OCI-LY7 (cell line): Measurements from ENCODE around the gene TBC1D4. TPM values are rescaled to one million over a fixed set of nuclear protein-coding genes. Genes with fewer than 3 reads are reported as not detected.

Source experiments
- BruUV-seq: library from RNA; stranded (reverse); fragments of 400-500 nt; replicated peaks from 2 replicates; lab custom pipeline; 2021; lab: Mats Ljungman, UMichigan
- CTCF ChIA-PET: fragments of 300-600 bp; sonication (Branson Sonifier 250); formaldehyde crosslinking; loops from one replicate; lab custom pipeline; 2022; ENCODE audit warnings: antibody characterized with exemption; ENCODE audit not compliant: unreplicated experiment; lab: Charles Lee
- POLR2A ChIA-PET: fragments of 300-600 bp; sonication (Branson Sonifier 250); formaldehyde crosslinking; loops from one replicate; lab custom pipeline; 2022; ENCODE audit warnings: antibody characterized with exemption; lab: Charles Lee
- DNase-seq: peaks from one replicate; pipeline ENCODE4 v3.0.0-alpha.2; 2015; ENCODE audit warnings: low spot score
- H2AFZ ChIP-seq: fragments of 200-600 bp; sonication (generic), shearing (Covaris generic); 2 replicates; pipeline ENCODE4 v1.6.1; 2014; ENCODE audit warnings: mild to moderate bottlenecking, antibody characterized with exemption, low read length, moderate library complexity
- H3K27ac ChIP-seq: fragments of 200-600 bp; sonication (generic); 2 replicates; pipeline ENCODE4 v1.5.1; 2014; ENCODE audit warnings: mixed run types, low read depth, mild to moderate bottlenecking, moderate library complexity, low read length, inconsistent platforms; ENCODE audit not compliant: poor library complexity, severe bottlenecking
- H3K36me3 ChIP-seq: fragments of 200-600 bp; sonication (generic); 2 replicates; pipeline ENCODE4 v1.6.1; 2014; ENCODE audit warnings: mild to moderate bottlenecking, antibody characterized with exemption, low read length, moderate library complexity, mixed read lengths; ENCODE audit not compliant: insufficient read depth
- H3K4me1 ChIP-seq: fragments of 200-600 bp; sonication (generic); 2 replicates; pipeline ENCODE4 v1.5.1; 2014; ENCODE audit warnings: mild to moderate bottlenecking, low read length; ENCODE audit not compliant: insufficient read depth, poor library complexity, severe bottlenecking
- H3K4me2 ChIP-seq: fragments of 200-600 bp; sonication (generic); 2 replicates; pipeline ENCODE4 v1.6.1; 2014; ENCODE audit warnings: mild to moderate bottlenecking, low read length
- H3K4me3 ChIP-seq: fragments of 200-600 bp; sonication (generic); 2 replicates; pipeline ENCODE4 v1.5.1; 2014; ENCODE audit warnings: mild to moderate bottlenecking, low read depth, low read length; ENCODE audit not compliant: poor library complexity, severe bottlenecking
- H3K79me2 ChIP-seq: fragments of 200-600 bp; sonication (generic); 2 replicates; pipeline ENCODE4 v1.6.1; 2016; ENCODE audit warnings: low read depth, mild to moderate bottlenecking, low read length, moderate library complexity, mixed read lengths; ENCODE audit not compliant: insufficient read depth
- H3K9me2 ChIP-seq: fragments of 200-600 bp; sonication (generic); 2 replicates; pipeline ENCODE4 v1.6.1; 2016; ENCODE audit warnings: mild to moderate bottlenecking, low read length, mixed read lengths; ENCODE audit not compliant: insufficient read depth
- H3K9me3 ChIP-seq: fragments of 200-600 bp; sonication (generic); 2 replicates; pipeline ENCODE4 v1.6.1; 2014; ENCODE audit warnings: mild to moderate bottlenecking, mixed run types, low read length, mixed read lengths
- H4K20me1 ChIP-seq: fragments of 200-600 bp; sonication (generic); 2 replicates; pipeline ENCODE4 v1.6.1; 2014; ENCODE audit warnings: mild to moderate bottlenecking, antibody characterized with exemption, low read length, moderate library complexity, mixed read lengths; ENCODE audit not compliant: insufficient read depth
- EZH2phosphoT487 ChIP-seq: fragments of 200-600 bp; sonication (generic); IDR thresholded peaks from 2 replicates; pipeline ENCODE4 v1.6.1; 2018; ENCODE audit warnings: low read depth, borderline replicate concordance, mild to moderate bottlenecking, mixed run types, antibody characterized with exemption, low read length, moderate library complexity, mixed read lengths
- intact Hi-C: fragments of 100-400 bp; cut with micrococcal nuclease; formaldehyde crosslinking; loops from one replicate; pipeline ENCODE4 v1.10.0; 2022; ENCODE audit not compliant: unreplicated experiment
- total RNA-seq, 2 experiments: library from RNA; depleted of rRNA in 1 of 2; stranded (reverse); fragments of >200 nt in 1 of 2; shearing (Covaris generic) in 1 of 2; gene quantifications; 2 replicates each; pipeline ENCODE4 v1.2.3, GENCODE V29; 2014 to 2022
- TF ChIP-seq, protein P1 (sequence below): fragments of 200-600 bp; sonication (generic); conservative IDR thresholded peaks from 2 replicates; pipeline ENCODE4 v1.5.1; 2014; ENCODE audit warnings: mild to moderate bottlenecking, antibody characterized with exemption, low read length, moderate library complexity, mixed read lengths

TBC1D4 gene
- total RNA-seq, 2 experiments from 2014 or later, result 21.7 to 24.3 TPM

DNA sequence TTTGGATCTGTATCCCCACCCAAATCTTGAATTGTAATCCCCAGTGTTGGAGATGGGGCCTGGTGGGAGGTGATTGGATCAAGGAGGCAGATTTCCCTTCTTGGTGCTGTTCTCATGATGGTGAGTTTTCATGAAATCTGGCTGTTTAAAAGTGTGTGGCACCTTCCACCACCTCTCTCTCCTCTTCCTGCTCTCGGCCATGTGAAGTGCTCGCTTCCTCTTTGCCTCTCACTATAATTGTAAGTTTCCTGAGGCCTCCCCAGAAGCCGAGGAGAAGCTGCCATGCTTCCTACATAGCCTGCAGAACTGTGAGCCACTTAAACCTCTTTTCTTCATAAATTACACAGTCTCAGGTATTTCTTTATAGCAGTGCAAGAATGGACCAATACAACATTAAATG, 40.0 kb upstream of the TBC1D4 start:
- Histone ChIP-seq H3K79me2 (no peaks in the 10 kb centered on the region), H3K9me3 (0 out of 2 replicates have a peak, but pooled peaks cover 5% of the 10 kb centered on the region), H3K4me2 (no peak overlapping the region), H4K20me1 (no peaks in the 10 kb centered on the region), H3K4me3 (no peak overlapping the region), H2AFZ (no peak overlapping the region), H3K36me3 (peaks cover 17% of the 10 kb centered on the region), H3K9me2 (no peaks in the 10 kb centered on the region), H3K4me1 (no peaks in the 10 kb centered on the region), H3K27ac (no peak overlapping the region)
- POLR2A ChIA-PET, result no interaction called here
- no peak for DNase-seq
- CTCF ChIA-PET, result no interaction called here
- intact Hi-C loops, result no loop called here
- TF ChIP-seq EZH2phosphoT487, result no peak
- TF ChIP-seq, protein P1, sequence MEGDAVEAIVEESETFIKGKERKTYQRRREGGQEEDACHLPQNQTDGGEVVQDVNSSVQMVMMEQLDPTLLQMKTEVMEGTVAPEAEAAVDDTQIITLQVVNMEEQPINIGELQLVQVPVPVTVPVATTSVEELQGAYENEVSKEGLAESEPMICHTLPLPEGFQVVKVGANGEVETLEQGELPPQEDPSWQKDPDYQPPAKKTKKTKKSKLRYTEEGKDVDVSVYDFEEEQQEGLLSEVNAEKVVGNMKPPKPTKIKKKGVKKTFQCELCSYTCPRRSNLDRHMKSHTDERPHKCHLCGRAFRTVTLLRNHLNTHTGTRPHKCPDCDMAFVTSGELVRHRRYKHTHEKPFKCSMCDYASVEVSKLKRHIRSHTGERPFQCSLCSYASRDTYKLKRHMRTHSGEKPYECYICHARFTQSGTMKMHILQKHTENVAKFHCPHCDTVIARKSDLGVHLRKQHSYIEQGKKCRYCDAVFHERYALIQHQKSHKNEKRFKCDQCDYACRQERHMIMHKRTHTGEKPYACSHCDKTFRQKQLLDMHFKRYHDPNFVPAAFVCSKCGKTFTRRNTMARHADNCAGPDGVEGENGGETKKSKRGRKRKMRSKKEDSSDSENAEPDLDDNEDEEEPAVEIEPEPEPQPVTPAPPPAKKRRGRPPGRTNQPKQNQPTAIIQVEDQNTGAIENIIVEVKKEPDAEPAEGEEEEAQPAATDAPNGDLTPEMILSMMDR, result no peak
- no TSS peak for BruUV-seq

DNA sequence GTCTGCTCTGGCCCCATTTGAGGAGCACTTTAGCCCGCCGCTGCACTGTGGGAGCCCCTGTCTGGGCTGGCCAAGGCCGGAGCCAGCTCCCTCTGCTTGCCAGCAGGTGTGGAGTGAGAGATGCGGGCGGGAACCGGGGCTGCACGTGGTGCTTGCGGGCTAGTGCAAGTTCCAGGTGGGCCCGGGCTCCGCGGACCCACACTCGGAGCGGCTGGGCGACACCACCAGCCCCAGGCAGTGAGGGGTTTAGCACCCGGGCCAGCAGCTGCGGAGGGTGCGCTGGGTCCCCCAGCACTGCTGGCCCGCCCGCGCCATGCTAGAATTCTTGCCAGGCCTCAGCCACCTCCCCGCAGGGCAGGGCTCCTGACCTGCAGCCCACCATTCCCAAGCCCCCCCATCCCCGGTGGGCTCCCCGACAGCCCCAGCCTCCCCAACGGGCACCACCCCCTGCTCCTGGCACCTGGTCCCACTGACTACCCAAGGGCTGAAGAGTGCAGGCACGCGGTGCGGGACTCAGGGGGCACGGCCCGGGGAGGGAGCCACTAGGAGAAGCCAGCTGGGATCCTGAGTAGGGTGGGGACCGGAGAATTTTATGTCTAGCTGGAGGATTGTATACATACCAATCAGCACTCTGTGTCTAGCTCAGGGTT, 36.6 kb upstream of the TBC1D4 start:
- Histone ChIP-seq H3K36me3 (no peaks in the 10 kb centered on the region), H3K27ac (no peak overlapping the region), H4K20me1 (no peaks in the 10 kb centered on the region), H3K79me2 (no peaks in the 10 kb centered on the region), H3K9me3 (0 out of 2 replicates have a peak, but pooled peaks cover 12% of the 10 kb centered on the region), H3K9me2 (no peaks in the 10 kb centered on the region), H2AFZ (no peak overlapping the region), H3K4me1 (no peaks in the 10 kb centered on the region), H3K4me2 (no peak overlapping the region), H3K4me3 (no peak overlapping the region)
- no TSS peak for BruUV-seq
- CTCF ChIA-PET, result no interaction called here
- TF ChIP-seq EZH2phosphoT487, result no peak
- TF ChIP-seq, protein P1, result no peak
- POLR2A ChIA-PET, result no interaction called here
- intact Hi-C loops, result no loop called here
- DNase-seq, result no peak
